ENCODE results near the gene KLK15.

DNA sequence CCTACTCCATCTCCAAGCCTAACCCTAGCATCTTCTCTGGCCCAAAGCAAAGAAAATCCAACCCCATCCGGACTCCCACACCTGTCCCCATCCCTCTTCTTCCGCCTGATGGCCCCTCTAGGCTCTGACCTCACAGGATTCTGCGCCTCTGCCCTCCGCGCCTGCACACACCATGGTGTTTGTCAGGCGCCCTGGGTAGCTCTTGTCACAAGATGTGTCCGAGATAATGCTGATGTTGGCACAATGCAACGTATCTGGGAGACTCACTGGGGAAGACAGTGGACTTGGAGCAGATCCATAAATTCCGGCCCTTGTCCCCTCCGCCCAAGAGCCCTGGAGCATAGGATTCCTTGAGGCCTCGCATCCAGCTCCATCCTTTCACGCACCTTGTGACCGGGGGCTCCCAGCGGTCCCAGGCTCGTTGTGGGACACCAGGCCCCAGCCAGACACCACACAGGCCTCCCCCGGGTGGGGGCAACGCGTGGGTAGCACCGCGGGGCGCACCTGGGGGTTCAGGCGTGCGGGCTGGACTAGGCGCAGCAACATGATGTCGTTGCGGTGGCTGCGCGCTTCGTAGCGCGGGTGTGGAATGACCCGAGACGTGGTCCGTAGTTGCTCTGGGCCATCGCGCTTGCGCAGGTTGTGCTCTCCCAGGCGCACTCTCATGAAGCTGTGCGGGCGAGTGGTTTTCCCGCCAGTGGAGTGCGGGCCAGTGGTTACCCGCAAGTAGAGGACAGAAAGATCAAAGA is 6.7 kb downstream of the KLK15 start:
- TF ChIP-seq, protein P1, sequence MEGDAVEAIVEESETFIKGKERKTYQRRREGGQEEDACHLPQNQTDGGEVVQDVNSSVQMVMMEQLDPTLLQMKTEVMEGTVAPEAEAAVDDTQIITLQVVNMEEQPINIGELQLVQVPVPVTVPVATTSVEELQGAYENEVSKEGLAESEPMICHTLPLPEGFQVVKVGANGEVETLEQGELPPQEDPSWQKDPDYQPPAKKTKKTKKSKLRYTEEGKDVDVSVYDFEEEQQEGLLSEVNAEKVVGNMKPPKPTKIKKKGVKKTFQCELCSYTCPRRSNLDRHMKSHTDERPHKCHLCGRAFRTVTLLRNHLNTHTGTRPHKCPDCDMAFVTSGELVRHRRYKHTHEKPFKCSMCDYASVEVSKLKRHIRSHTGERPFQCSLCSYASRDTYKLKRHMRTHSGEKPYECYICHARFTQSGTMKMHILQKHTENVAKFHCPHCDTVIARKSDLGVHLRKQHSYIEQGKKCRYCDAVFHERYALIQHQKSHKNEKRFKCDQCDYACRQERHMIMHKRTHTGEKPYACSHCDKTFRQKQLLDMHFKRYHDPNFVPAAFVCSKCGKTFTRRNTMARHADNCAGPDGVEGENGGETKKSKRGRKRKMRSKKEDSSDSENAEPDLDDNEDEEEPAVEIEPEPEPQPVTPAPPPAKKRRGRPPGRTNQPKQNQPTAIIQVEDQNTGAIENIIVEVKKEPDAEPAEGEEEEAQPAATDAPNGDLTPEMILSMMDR (IDR thresholded peaks at IDR 0.05): no peak
- no peak for TF ChIP-seq POLR2A (IDR thresholded peaks at IDR 0.05)

All from heart left ventricle (tissue), 13 donors.